Measurements from ENCODE around the gene SGPP1. TPM values are rescaled to one million over a fixed set of nuclear protein-coding genes. Genes with fewer than 3 reads are reported as not detected.
A peak's percentile ranks its signal among the peaks of the same experiment; 100 is the strongest.
"Not testable (repeated sequence)": the region's sequence is repeated elsewhere in the genome, so short reads cannot be mapped to it uniquely, and the experiment has no call there.

The SGPP1 gene
- total and polyA plus RNA-seq, 7 experiments from 2014 or later, result 11.5 to 17.7 (median 15.5) TPM

DNA sequence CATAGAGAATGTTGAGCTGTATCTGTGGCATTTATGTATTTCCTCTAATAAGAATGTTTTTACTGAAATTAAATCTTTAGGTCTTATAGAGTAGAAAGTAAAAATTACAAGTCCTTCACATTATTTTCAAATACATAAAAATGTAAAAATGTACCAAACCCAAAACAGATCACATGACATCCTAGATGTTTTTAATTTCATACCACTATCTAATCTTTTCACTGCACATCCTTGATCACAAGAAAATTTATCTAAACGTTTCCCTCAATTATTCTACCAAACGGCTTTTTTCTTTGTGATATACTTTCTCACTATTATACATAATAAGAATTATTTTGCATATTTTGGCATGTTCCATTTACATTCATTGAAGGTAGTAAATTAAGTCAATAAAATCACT, 18.3 kb downstream of the SGPP1 start:
- Histone ChIP-seq H3K9me3 (ENCODE audit: control insufficient read depth in 2 of 3, low read length in 3 of 3) (no peaks in the 10 kb centered on the region), H3K36me3 (ENCODE audit: control insufficient read depth in 2 of 3, insufficient read depth in 3 of 3, low read length in 3 of 3) (no peaks in the 10 kb centered on the region), H3K27me3 (ENCODE audit: control insufficient read depth in 2 of 2, insufficient read depth in 2 of 2, low read length in 2 of 2) (no peaks in the 10 kb centered on the region), H3K4me1 (ENCODE audit: control insufficient read depth in 2 of 2, insufficient read depth in 2 of 2, low read length in 2 of 2) (peaks cover 12 to 17% of the 10 kb centered on the region in 2 donors), H3K4me3 (ENCODE audit: low read length) (no peak overlapping the region), H3K27ac (ENCODE audit: low read depth, low read length) (no peak overlapping the region)
- ChIA-PET CTCF (interaction anchor here (0.6 kb wide), 1 partner anchor 88 kb away, joined by 3 read pairs; no protein-coding TSS in a partner anchor), POLR2A (interaction anchor here (1.1 to 2.0 kb wide), 3 partner anchors 59 to 75 kb away, joined by 5 to 7 read pairs (median 5); partner anchors contain the start of gene WDR89)
- Mint-ChIP-seq H3K4me1 (peaks cover 31 to 83% (median 62%) of the 10 kb centered on the region in 7 donors), H3K9me3 (peaks cover 0 to 4% (median 0%) of the 10 kb centered on the region in 11 donors), H3K4me3 (peak overlapping the region in 1 of 10 donors; percentile 32), H3K27ac (no peak overlapping the region), H3K36me3 (peaks cover 5 to 24% (median 16%) of the 10 kb centered on the region in 5 donors), H3K27me3 (no peaks in the 10 kb centered on the region)
- DNase-seq (no peak), ATAC-seq (no peak)
- intact Hi-C loops (cut with micrococcal nuclease), result no loop called here

DNA sequence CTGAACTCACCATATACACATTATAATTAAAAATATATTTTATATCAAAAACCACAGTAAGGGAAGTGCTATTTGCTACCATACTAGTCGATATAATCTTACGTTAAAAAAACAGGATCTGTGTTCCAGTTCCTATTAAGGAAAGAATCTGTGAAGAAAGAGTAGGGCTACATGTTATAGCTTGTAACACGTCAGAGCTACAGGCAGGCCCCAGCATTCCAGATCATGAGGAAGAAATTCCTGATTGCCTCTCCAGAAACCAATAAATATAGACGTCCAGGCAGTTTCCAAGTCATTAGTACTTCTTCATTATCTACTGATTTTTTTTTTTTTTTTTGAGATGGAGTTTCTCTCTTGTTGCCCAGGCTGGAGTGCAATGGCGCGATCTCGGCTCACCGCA, 20.6 kb downstream of the SGPP1 start:
- intact Hi-C loops (cut with micrococcal nuclease), result no loop called here
- Histone ChIP-seq H3K36me3 (ENCODE audit: control insufficient read depth in 2 of 3, insufficient read depth in 3 of 3, low read length in 3 of 3) (no peaks in the 10 kb centered on the region), H3K27me3 (ENCODE audit: control insufficient read depth in 2 of 2, insufficient read depth in 2 of 2, low read length in 2 of 2) (no peaks in the 10 kb centered on the region), H3K4me1 (ENCODE audit: control insufficient read depth in 2 of 2, insufficient read depth in 2 of 2, low read length in 2 of 2) (peaks cover 1 to 12% of the 10 kb centered on the region in 2 donors), H3K4me3 (ENCODE audit: low read length) (no peak overlapping the region), H3K9me3 (ENCODE audit: control insufficient read depth in 2 of 3, low read length in 3 of 3) (no peaks in the 10 kb centered on the region), H3K27ac (ENCODE audit: low read depth, low read length) (no peak overlapping the region)
- ChIA-PET CTCF (no interaction called here), POLR2A (no interaction called here)
- H3K4me3 Mint-ChIP-seq, result no peak overlapping the region
- peaks cover 0 to 5% (median 0%) of the 10 kb centered on the region in 11 donors for H3K9me3 Mint-ChIP-seq
- H3K4me1 Mint-ChIP-seq, result peaks cover 16 to 77% (median 54%) of the 10 kb centered on the region in 7 donors
- peaks cover 0 to 16% (median 2%) of the 10 kb centered on the region in 5 donors for H3K36me3 Mint-ChIP-seq
- ATAC-seq (no peak), DNase-seq (no peak)
- H3K27ac Mint-ChIP-seq, result no peak overlapping the region
- H3K27me3 Mint-ChIP-seq, result no peaks in the 10 kb centered on the region

DNA sequence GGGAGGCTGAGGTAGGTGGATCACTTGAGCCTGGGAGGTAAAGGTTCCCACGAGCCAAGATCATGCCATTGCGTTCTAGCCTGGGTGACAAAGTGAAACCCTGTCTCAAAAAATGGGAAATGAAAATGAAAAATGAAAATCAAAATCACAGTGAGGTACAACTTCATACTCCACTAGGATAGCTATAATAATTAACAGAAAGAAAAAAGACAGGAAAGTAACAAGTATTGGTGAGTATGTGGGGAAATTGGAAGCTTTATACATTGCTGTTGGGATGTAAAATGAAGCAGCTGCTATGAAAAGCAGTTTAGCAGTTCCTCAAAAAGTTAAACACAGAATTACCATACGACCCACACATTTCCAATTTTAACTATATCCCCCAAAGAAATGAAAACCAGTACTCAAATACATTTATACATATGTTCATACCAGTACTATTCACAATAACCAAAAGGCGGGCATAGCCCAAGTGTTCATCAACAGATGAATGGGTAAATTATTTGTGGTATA, 22.2 kb downstream of the SGPP1 start:
- peak overlapping the region in 4 of 9 donors; percentile 8 to 73 (median 31) for H3K27ac Mint-ChIP-seq
- Histone ChIP-seq H3K27me3 (ENCODE audit: control insufficient read depth in 2 of 2, insufficient read depth in 2 of 2, low read length in 2 of 2) (no peaks in the 10 kb centered on the region), H3K4me3 (ENCODE audit: low read length) (no peak overlapping the region), H3K9me3 (ENCODE audit: control insufficient read depth in 2 of 3, low read length in 3 of 3) (no peaks in the 10 kb centered on the region), H3K27ac (ENCODE audit: low read depth, low read length) (no peak overlapping the region), H3K36me3 (ENCODE audit: control insufficient read depth in 2 of 3, insufficient read depth in 3 of 3, low read length in 3 of 3) (no peaks in the 10 kb centered on the region), H3K4me1 (ENCODE audit: control insufficient read depth in 2 of 2, insufficient read depth in 2 of 2, low read length in 2 of 2) (peaks cover 0 to 20% of the 10 kb centered on the region in 2 donors)
- H3K36me3 Mint-ChIP-seq, result peaks cover 0 to 18% (median 0%) of the 10 kb centered on the region in 5 donors
- no peak overlapping the region for H3K4me3 Mint-ChIP-seq
- H3K9me3 Mint-ChIP-seq, result peaks cover 0 to 5% (median 0%) of the 10 kb centered on the region in 11 donors
- POLR2A ChIA-PET, result no interaction called here
- H3K4me1 Mint-ChIP-seq, result peaks cover 18 to 80% (median 57%) of the 10 kb centered on the region in 7 donors
- intact Hi-C loops (cut with micrococcal nuclease), result no loop called here
- no peaks in the 10 kb centered on the region for H3K27me3 Mint-ChIP-seq
- CTCF ChIA-PET, result no interaction called here
- no peak for ATAC-seq
- DNase-seq, result no peak

DNA sequence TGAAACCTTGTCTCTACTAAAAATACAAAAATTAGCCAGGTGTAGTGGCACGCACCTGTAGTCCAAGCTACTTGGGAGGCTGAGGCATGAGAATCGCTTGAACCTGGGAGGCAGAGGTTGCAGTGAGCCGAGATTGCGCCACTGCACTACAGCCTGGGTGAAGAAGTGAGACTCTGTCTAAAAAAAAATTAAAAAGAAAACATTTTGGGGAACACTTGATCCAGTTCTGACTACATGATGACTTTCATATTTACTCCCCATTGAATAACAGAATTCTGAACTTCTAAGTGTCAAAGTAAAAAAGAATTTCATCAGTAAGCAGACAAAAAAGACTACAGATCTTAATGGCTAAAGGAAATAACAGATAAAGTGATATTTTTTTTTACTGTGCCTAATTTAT, 25.3 kb downstream of the SGPP1 start:
- CTCF ChIA-PET, result interaction anchor here (0.6 kb wide), 1 partner anchor 170 kb away, joined by 5 read pairs; no protein-coding TSS in a partner anchor
- H3K4me3 ChIP-seq (ENCODE audit: low read length); ATAC-seq; H3K36me3 ChIP-seq (ENCODE audit: control insufficient read depth in 2 of 3, insufficient read depth in 3 of 3, low read length in 3 of 3); DNase-seq; H3K9me3 ChIP-seq (ENCODE audit: control insufficient read depth in 2 of 3, low read length in 3 of 3); H3K9me3 Mint-ChIP-seq; H3K27me3 Mint-ChIP-seq; intact Hi-C loops (cut with micrococcal nuclease); H3K27me3 ChIP-seq (ENCODE audit: control insufficient read depth in 2 of 2, insufficient read depth in 2 of 2, low read length in 2 of 2); H3K27ac ChIP-seq (ENCODE audit: low read depth, low read length); POLR2A ChIA-PET: not testable (repeated sequence)
- peaks cover 0 to 13% of the 10 kb centered on the region in 2 donors for H3K4me1 ChIP-seq (ENCODE audit: control insufficient read depth in 2 of 2, insufficient read depth in 2 of 2, low read length in 2 of 2)
- H3K27ac Mint-ChIP-seq, result peak overlapping the region in 1 of 9 donors; percentile 19
- peaks cover 9 to 78% (median 55%) of the 10 kb centered on the region in 7 donors for H3K4me1 Mint-ChIP-seq
- H3K36me3 Mint-ChIP-seq, result peaks cover 2 to 34% (median 13%) of the 10 kb centered on the region in 5 donors
- peak overlapping the region in 1 of 10 donors; percentile 31 for H3K4me3 Mint-ChIP-seq

DNA sequence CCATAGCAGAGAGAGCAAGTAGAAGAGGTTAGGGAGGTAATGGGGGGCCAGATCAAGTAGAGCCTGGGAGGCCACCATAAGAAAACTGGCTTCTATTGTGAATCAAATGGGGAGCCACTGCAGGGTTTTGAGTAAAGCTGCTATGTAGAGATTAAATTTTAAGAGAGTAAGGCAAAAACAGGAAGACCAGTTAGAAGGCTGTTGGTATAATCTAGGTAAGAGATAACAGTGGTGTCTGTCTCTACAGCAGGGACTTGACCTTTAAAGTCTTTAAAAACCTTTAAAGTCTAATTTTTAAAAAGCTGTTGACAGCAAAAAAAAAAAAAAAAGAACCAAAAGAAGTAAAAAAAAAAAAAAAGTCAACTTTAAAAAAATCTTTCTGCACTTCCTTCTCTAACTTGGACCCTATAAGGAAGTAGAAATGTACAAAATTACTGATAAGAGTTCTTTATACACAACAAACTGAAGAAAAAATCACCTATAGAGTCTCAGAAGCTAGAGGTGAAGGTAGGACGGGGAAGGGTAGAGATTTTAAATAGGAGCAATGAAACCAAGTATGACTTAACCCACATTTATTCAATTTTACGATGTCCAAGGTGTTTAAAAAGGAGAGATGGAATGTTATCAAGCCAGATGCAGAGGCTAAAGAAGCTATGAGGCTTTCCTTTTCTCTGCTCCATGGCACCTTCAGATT, 26.1 kb downstream of the SGPP1 start:
- Mint-ChIP-seq H3K27me3 (no peaks in the 10 kb centered on the region), H3K4me1 (peaks cover 9 to 81% (median 62%) of the 10 kb centered on the region in 7 donors), H3K9me3 (peaks cover 0 to 5% (median 0%) of the 10 kb centered on the region in 11 donors), H3K36me3 (peaks cover 5 to 39% (median 16%) of the 10 kb centered on the region in 5 donors), H3K27ac (peak overlapping the region in 6 of 9 donors; percentile 8 to 66 (median 31)), H3K4me3 (peak overlapping the region in 3 of 10 donors; percentile 31 to 42 (median 41))
- Histone ChIP-seq H3K27me3 (ENCODE audit: control insufficient read depth in 2 of 2, insufficient read depth in 2 of 2, low read length in 2 of 2) (no peaks in the 10 kb centered on the region), H3K4me1 (ENCODE audit: control insufficient read depth in 2 of 2, insufficient read depth in 2 of 2, low read length in 2 of 2) (peaks cover 0 to 13% of the 10 kb centered on the region in 2 donors), H3K4me3 (ENCODE audit: low read length) (no peak overlapping the region), H3K36me3 (ENCODE audit: control insufficient read depth in 2 of 3, insufficient read depth in 3 of 3, low read length in 3 of 3) (peaks cover 0 to 6% (median 0%) of the 10 kb centered on the region in 3 experiments), H3K9me3 (ENCODE audit: control insufficient read depth in 2 of 3, low read length in 3 of 3) (no peaks in the 10 kb centered on the region), H3K27ac (ENCODE audit: low read depth, low read length) (no peak overlapping the region)
- POLR2A ChIA-PET, result interaction anchor here (0.7 to 1.0 kb wide), 2 partner anchors 60 to 180 kb away, joined by 3 read pairs; partner anchors contain the start of gene WDR89
- intact Hi-C loops (cut with micrococcal nuclease), result no loop called here
- DNase-seq, result no peak
- CTCF ChIA-PET, result interaction anchor here (0.6 kb wide), 1 partner anchor 171 kb away, joined by 5 read pairs; no protein-coding TSS in a partner anchor
- ATAC-seq, result no peak

DNA sequence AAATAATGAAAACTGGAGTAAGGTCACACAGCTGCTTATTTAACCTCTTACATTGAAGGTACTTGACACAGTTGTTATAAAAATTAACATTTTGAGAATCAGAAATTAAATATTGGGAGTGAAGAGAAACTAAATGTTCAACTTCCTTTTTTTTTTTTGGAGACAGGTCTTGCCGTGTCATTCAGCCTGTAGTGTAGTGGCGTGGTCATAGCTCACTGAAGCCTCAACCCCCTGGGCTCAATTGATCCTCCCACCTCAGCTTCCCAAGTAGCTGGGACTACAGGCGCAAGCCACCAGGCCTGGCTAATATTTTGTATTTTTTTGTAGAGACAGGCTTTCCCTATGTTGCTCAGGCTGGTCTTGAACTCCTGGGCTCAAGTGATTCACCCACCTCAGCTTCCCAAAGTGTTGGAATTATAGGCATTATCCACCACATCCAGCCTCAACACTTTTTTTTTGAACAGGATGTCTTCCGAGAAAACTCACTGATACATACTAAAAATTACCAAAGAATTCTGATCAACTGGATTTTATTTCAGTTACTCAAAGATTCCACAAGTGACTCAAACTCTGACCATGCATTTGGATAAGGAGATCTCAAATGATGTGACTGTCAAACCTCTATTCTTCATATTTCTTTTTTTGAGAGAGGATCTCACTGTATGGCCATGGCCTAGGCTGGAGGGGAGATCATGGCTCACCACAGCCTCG, 35.4 kb downstream of the SGPP1 start:
- Histone ChIP-seq H3K27me3 (ENCODE audit: control insufficient read depth in 2 of 2, insufficient read depth in 2 of 2, low read length in 2 of 2) (no peaks in the 10 kb centered on the region), H3K36me3 (ENCODE audit: control insufficient read depth in 2 of 3, insufficient read depth in 3 of 3, low read length in 3 of 3) (peaks cover 0 to 7% (median 0%) of the 10 kb centered on the region in 3 experiments), H3K4me1 (ENCODE audit: control insufficient read depth in 2 of 2, insufficient read depth in 2 of 2, low read length in 2 of 2) (no peaks in the 10 kb centered on the region), H3K27ac (ENCODE audit: low read depth, low read length) (no peak overlapping the region), H3K4me3 (ENCODE audit: low read length) (no peak overlapping the region), H3K9me3 (ENCODE audit: control insufficient read depth in 2 of 3, low read length in 3 of 3) (no peaks in the 10 kb centered on the region)
- ChIA-PET POLR2A (no interaction called here), CTCF (no interaction called here)
- peaks cover 1 to 17% (median 7%) of the 10 kb centered on the region in 7 donors for H3K4me1 Mint-ChIP-seq
- no peak overlapping the region for H3K27ac Mint-ChIP-seq
- H3K9me3 Mint-ChIP-seq, result no peaks in the 10 kb centered on the region
- intact Hi-C loops (cut with micrococcal nuclease), result no loop called here
- no peak for DNase-seq
- no peak overlapping the region for H3K4me3 Mint-ChIP-seq
- peaks cover 2 to 31% (median 16%) of the 10 kb centered on the region in 5 donors for H3K36me3 Mint-ChIP-seq
- no peak for ATAC-seq
- H3K27me3 Mint-ChIP-seq, result no peaks in the 10 kb centered on the region

All from naive thymus-derived CD4-positive, alpha-beta T cell (primary cell).